SU-DHL-6 (cell line): ENCODE measurements around the gene GMPPA.

Source experiments
- CTCF ChIP-seq: fragments of 200-600 bp; sonication (generic); IDR thresholded peaks from one replicate; pipeline ENCODE4 v1.5.1; 2017; ENCODE audit warnings: antibody characterized with exemption, mild to moderate bottlenecking, low read length, moderate library complexity; ENCODE audit not compliant: insufficient read depth, poor library complexity, severe bottlenecking
- EZH2phosphoT487 ChIP-seq: fragments of 200-600 bp; sonication (generic), shearing (Covaris generic); conservative IDR thresholded peaks from 2 replicates; pipeline ENCODE4 v1.6.1; 2018; ENCODE audit warnings: mild to moderate bottlenecking, antibody characterized with exemption, low read length, moderate library complexity, mixed read lengths

GRCh38 chr2:219477815-219478214 lies 20.9 kb upstream of the GMPPA start:
- no peak for TF ChIP-seq CTCF
- TF ChIP-seq EZH2phosphoT487 = no peak
